Heart left ventricle (tissue), 16 donors: Measurements from ENCODE around the gene PADI1. TPM values are rescaled to one million over a fixed set of nuclear protein-coding genes. Genes with fewer than 3 reads are reported as not detected.

Source experiments
- ATAC-seq, 4 donors: fragments of 200-7000 bp; cut with Tn5 transposase; one replicate each; pipeline ENCODE4 v1.9.1; 2020 to 2022; ENCODE audit warnings: moderate library complexity in 4 of 4, mild to moderate bottlenecking in 3 of 4, moderate number of reproducible peaks in 1 of 4
- DNase-seq, 5 donors: peaks; one replicate each; pipeline ENCODE4 v3.0.0-alpha.2; 2020
- H3K27ac ChIP-seq, 12 donors: fragments of 200-600 bp; sonication (generic) in 4 of 12; one replicate each; pipeline versions ENCODE4 v1.5.0 to v1.8.0; 2016 to 2022; ENCODE audit warnings: mild to moderate bottlenecking in 2 of 12
- H3K27me3 ChIP-seq, 9 donors: fragments of 200-600 bp; sonication (generic) in 2 of 9; one replicate each; pipeline versions ENCODE4 v1.5.1 to v1.8.0; 2016 to 2022; ENCODE audit warnings: mild to moderate bottlenecking in 3 of 9
- H3K36me3 ChIP-seq, 9 donors: fragments of 200-600 bp; sonication (generic) in 2 of 9; one replicate each; pipeline versions ENCODE4 v1.5.0 to v1.8.0; 2018 to 2022; ENCODE audit warnings: mild to moderate bottlenecking in 2 of 9
- H3K4me1 ChIP-seq, 12 donors: fragments of 200-600 bp; sonication (generic) in 4 of 12; one replicate each; pipeline versions ENCODE4 v1.5.0 to v1.8.0; 2016 to 2022; ENCODE audit warnings: mild to moderate bottlenecking in 3 of 12
- H3K4me3 ChIP-seq, 12 donors: fragments of 200-600 bp; sonication (generic) in 4 of 12; one replicate each; pipeline versions ENCODE4 v1.5.0 to v1.8.0; 2017 to 2022; ENCODE audit warnings: mild to moderate bottlenecking in 9 of 12, moderate library complexity in 4 of 12
- H3K9me3 ChIP-seq, 12 donors: fragments of 200-600 bp; sonication (generic) in 4 of 12; one replicate each; pipeline versions ENCODE4 v1.5.0 to v1.8.0; 2016 to 2022; ENCODE audit warnings: mild to moderate bottlenecking in 1 of 12
- CTCF ChIP-seq, 12 donors: fragments of 200-600 bp; sonication (generic) in 4 of 12; IDR thresholded peaks; one replicate each; pipeline versions ENCODE4 v1.5.0 to v1.8.0; 2018 to 2022; ENCODE audit warnings: antibody characterized with exemption in 12 of 12, mild to moderate bottlenecking in 5 of 12
- POLR2A ChIP-seq, 2 donors: fragments of 450-650 bp; IDR thresholded peaks; one replicate each; pipeline ENCODE4 v1.6.1; 2017; ENCODE audit warnings: antibody characterized with exemption in 2 of 2, mild to moderate bottlenecking in 2 of 2, moderate library complexity in 2 of 2
- WGBS, 4 donors: extraction: QIAGEN DNeasy Blood & Tissue Kit in 2 of 4; methylation state at CpG; one replicate each; pipeline versions ENCODE4 v1.1.5 to v1.1.7; 2013 to 2018; 5-methylcytosine and 5-hydroxymethylcytosine counted together
- intact Hi-C, 10 donors: fragments of 100-400 bp; cut with DNase I; formaldehyde crosslinking; loops; one replicate each; pipeline versions ENCODE4 v1.11.1 to v1.14.2; 2022
- polyA plus RNA-seq, 2 donors: library from polyadenylated mRNA; stranded (reverse); fragments of 200-250 nt; gene quantifications; one replicate each; pipeline ENCODE4 v1.2.3, GENCODE V29; 2013
- total RNA-seq, 9 donors: library from RNA; depleted of rRNA in 2 of 9; stranded (reverse); fragments of >200 nt in 2 of 9; fragmentation: NEBNext Ultra II Directional in 3 of 9; extraction: Animal tissue kit (Norgen Biotek cat#: 25700) in 3 of 9; gene quantifications; one replicate each; pipeline versions ENCODE4 v1.1.0 to v1.2.4, GENCODE V29; 2016 to 2023
- donor health status: ischemic (EF 13 %, LVEDD 7.1; RV severe dilation, severe dysfunction).
- donor health status: healthy with polysubstance abuse.
- donor health status: DM: no; HTN: yes; CAD: no.
- donor health status: DM: no; HTN: no; CAD: no.
- donor health status: ischemic (EF 25% LVEDD 6.9; RV normal size, moderate dysfunction).
- donor health status: ischemic (EF 25% LVEDD 5.7; RV mildly dilated, moderate dysfunction).
- donor health status: healthy.
- donor health status: DM: yes; HTN: yes; CAD: no.
- donor health status: ischemic (EF 35%, LVEDD 5.7; RV mildly dilated, moderate dysfunction).
- donor health status: nonischemic (EF 11% LVEDD 7.7; RV severe dilation, severe dysfunction).
- donor health status: DM: yes; HTN: yes; CAD: no.
- donor health status: PGD.
- donor health status: ischemic (EF 29% LVEDD 5.4; RV normal size, mild dysfunction).
- donor health status: nonischemic (EF 23%, LVEDD 6.1; RV moderate dilation, normal function).

Gene PADI1
- total and polyA plus RNA-seq, 11 donors, result 0.04 TPM; not detected in 10

- Histone ChIP-seq H3K4me3 (no peak overlapping the region), H3K9me3 (peaks cover 0 to 14% (median 7%) of the 10 kb centered on the region in 12 donors), H3K27ac (no peak overlapping the region), H3K36me3 (no peaks in the 10 kb centered on the region), H3K27me3 (peaks cover 0 to 19% (median 0%) of the 10 kb centered on the region in 9 donors), H3K4me1 (no peaks in the 10 kb centered on the region)
- 91 to 95% (median 93%) methylated on average over 2 of the region's 2 CpGs for WGBS, 4 donors
- TF ChIP-seq CTCF (IDR thresholded peaks at IDR 0.05) (no peak), POLR2A (IDR thresholded peaks at IDR 0.05) (no peak)
- ATAC-seq, result no peak
- DNase-seq, result no peak
- intact Hi-C loops, result no loop called here
Measured at GRCh38 chr1:17188217-17188616, 16.7 kb upstream of the PADI1 start.

- Histone ChIP-seq H3K27ac (no peak overlapping the region), H3K27me3 (peaks cover 0 to 20% (median 0%) of the 10 kb centered on the region in 9 donors), H3K36me3 (no peaks in the 10 kb centered on the region), H3K4me3 (no peak overlapping the region), H3K9me3 (peaks cover 0 to 14% (median 7%) of the 10 kb centered on the region in 12 donors), H3K4me1 (no peaks in the 10 kb centered on the region)
- DNase-seq (no peak), ATAC-seq (no peak)
- intact Hi-C loops, result no loop called here
- TF ChIP-seq POLR2A (IDR thresholded peaks at IDR 0.05), result no peak
- no peak for TF ChIP-seq CTCF (IDR thresholded peaks at IDR 0.05)
- 70 to 94% (median 86%) methylated on average over 10 of the region's 10 CpGs for WGBS, 4 donors
Measured at GRCh38 chr1:17188889-17189631, 15.9 kb upstream of the PADI1 start.

- no peak for DNase-seq
- no peaks in the 10 kb centered on the region for H3K4me1 ChIP-seq
- no peak overlapping the region for H3K27ac ChIP-seq
- H3K9me3 ChIP-seq, result peaks cover 0 to 14% (median 7%) of the 10 kb centered on the region in 12 donors
- no peak for ATAC-seq
- no peak overlapping the region for H3K4me3 ChIP-seq
- peaks cover 0 to 24% (median 0%) of the 10 kb centered on the region in 9 donors for H3K27me3 ChIP-seq
- no peak for TF ChIP-seq POLR2A (IDR thresholded peaks at IDR 0.05)
- TF ChIP-seq CTCF (IDR thresholded peaks at IDR 0.05), result no peak
- H3K36me3 ChIP-seq, result no peaks in the 10 kb centered on the region
- intact Hi-C loops, result no loop called here
- 47 to 78% (median 62%) methylated on average over 2 of the region's 2 CpGs for WGBS, 4 donors
Measured at GRCh38 chr1:17189632-17189990, 15.3 kb upstream of the PADI1 start.

DNA sequence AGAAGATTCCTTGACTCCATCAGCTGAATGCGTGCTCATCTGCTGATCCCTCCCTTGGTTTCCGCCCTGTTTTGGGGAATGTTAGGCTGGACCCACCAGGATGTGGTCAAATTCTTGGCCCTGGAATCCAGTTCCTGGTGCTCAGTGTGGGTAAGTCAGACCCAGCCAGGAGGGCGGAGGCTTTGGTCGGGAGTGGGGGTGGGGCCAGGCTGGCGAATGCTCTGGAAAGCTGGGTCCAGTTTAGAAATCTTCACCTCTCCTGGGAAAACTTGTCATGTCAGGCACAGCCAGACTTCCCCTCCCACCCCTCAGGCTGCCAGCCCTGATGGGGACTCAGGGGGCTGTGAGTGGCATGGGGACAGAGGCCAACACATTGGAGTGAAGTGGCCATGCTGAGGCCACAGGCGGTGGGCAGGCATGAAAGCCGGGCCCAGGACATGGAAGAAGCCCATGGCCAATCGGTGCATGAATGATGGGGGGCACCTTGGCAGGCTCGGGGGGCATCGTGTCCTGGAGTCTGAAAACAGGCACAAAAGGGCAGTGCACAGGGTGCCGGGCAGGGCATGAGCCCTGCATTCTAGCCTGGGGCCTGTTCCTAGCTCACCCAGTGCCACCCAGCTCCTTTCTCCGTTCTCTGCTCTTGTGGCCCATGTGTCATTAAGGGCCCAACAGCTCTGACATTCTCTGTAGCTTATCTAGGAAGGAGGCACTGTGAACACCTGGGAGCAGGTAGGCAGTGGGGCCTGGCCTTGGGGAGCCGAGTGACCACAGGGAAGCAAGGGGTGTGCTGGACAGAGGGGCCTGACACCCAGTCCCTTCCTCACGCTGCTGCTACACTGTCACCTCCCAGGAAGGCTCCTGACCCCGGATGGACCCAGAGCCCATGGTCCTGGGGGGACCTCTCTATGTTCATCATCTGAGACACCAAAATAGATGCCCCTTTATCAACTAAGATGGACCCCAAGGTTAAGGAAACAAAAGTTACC, 14.6 kb upstream of the PADI1 start:
- TF ChIP-seq CTCF (IDR thresholded peaks at IDR 0.05) (no peak), POLR2A (IDR thresholded peaks at IDR 0.05) (no peak)
- Histone ChIP-seq H3K4me3 (no peak overlapping the region), H3K9me3 (peaks cover 0 to 14% (median 7%) of the 10 kb centered on the region in 12 donors), H3K27me3 (peaks cover 0 to 18% (median 0%) of the 10 kb centered on the region in 9 donors), H3K27ac (no peak overlapping the region), H3K36me3 (no peaks in the 10 kb centered on the region), H3K4me1 (no peaks in the 10 kb centered on the region)
- intact Hi-C loops, result no loop called here
- 75 to 85% (median 80%) methylated on average over 15 of the region's 15 CpGs for WGBS, 4 donors
- ATAC-seq (no peak), DNase-seq (peak in 2 of 5 donors; percentile 4 to 32)
